ENCODE data around the gene PROX1.

DNA sequence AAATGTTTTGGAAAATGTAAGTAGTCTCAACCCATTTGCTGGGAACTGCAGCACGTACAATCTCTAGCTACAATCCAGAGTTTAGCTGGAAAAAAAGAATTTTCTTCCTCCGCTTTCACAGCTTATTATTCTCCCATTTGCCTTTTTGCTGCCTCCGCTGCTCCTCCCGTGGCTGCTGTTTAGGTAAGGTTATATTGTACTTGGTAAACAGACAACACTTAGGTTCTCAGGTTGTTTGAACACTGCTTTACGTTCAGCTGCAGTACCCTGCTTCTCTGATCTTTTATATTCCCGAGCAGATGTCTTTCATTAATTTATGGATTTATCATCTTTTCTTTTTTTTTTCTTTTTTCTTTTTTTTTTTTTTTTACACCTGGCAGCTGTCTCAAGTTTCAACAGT, 14.3 kb downstream of the PROX1 start:
- TF ChIP-seq, protein P1, sequence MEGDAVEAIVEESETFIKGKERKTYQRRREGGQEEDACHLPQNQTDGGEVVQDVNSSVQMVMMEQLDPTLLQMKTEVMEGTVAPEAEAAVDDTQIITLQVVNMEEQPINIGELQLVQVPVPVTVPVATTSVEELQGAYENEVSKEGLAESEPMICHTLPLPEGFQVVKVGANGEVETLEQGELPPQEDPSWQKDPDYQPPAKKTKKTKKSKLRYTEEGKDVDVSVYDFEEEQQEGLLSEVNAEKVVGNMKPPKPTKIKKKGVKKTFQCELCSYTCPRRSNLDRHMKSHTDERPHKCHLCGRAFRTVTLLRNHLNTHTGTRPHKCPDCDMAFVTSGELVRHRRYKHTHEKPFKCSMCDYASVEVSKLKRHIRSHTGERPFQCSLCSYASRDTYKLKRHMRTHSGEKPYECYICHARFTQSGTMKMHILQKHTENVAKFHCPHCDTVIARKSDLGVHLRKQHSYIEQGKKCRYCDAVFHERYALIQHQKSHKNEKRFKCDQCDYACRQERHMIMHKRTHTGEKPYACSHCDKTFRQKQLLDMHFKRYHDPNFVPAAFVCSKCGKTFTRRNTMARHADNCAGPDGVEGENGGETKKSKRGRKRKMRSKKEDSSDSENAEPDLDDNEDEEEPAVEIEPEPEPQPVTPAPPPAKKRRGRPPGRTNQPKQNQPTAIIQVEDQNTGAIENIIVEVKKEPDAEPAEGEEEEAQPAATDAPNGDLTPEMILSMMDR (IDR thresholded peaks at IDR 0.05): no peak
- no peak for TF ChIP-seq EZH2 (IDR thresholded peaks at IDR 0.05; ENCODE audit: borderline replicate concordance, insufficient read depth, low read depth, low read length, poor library complexity, severe bottlenecking)

Measured in B cell (primary cell).